HEK293 (cell line): ENCODE measurements around the gene PEX5L.
A peak's percentile ranks its signal among the peaks of the same experiment; 100 is the strongest.

Experiments
- CTCF ChIA-PET: fragments of 350-600 bp; formaldehyde crosslinking; extraction: SDS; loops from one replicate; lab custom pipeline; 2021; ENCODE audit warnings: antibody characterized with exemption; lab: Yijun Ruan, JAX
- POLR2A ChIA-PET: fragments of 300-600 bp; formaldehyde crosslinking; extraction: SDS; loops from one replicate; lab custom pipeline; 2020; ENCODE audit warnings: antibody characterized with exemption, inconsistent platforms; lab: Yijun Ruan, JAX
- H3K27ac ChIP-seq: fragments of 200-500 bp; sonication (Bioruptor generic); 2 replicates; pipeline ENCODE4 v1.5.1; 2014; ENCODE audit warnings: low read depth, low read length, control low read depth, inconsistent platforms; ENCODE audit errors: extremely low read depth
- H3K36me3 ChIP-seq, 2 experiments: fragments of 200-500 bp in 1 of 2; sonication (Bioruptor generic) in 1 of 2; 1 replicate in 1 of 2; 2 replicates in 1 of 2; pipeline ENCODE4 v1.5.1; 2014 to 2017; ENCODE audit warnings: inconsistent platforms in 2 of 2, low read length in 2 of 2; ENCODE audit not compliant: control insufficient read depth in 2 of 2, insufficient read depth in 1 of 2
- H3K4me1 ChIP-seq: fragments of 200-500 bp; sonication (Bioruptor generic); 2 replicates; pipeline ENCODE4 v1.5.1; 2014; ENCODE audit warnings: mild to moderate bottlenecking, low read length, inconsistent platforms; ENCODE audit not compliant: control insufficient read depth, insufficient read depth
- H3K4me3 ChIP-seq: 2 replicates; pipeline ENCODE4 v1.5.1; 2011; ENCODE audit warnings: low read depth, mild to moderate bottlenecking, control low read depth, low read length, moderate library complexity
- H3K9me3 ChIP-seq: fragments of 200-500 bp; sonication (Bioruptor generic); 2 replicates; pipeline ENCODE4 v1.5.1; 2014; ENCODE audit warnings: low read depth, low read length, inconsistent platforms; ENCODE audit not compliant: control insufficient read depth, insufficient read depth
- BCL11A ChIP-seq: fragments of 450-650 bp; formaldehyde crosslinking; IDR thresholded peaks from 2 replicates; pipeline ENCODE4 v1.5.1; 2016; ENCODE audit warnings: low read depth, missing biosample characterization, missing genetic modification characterization
- PATZ1 ChIP-seq: fragments of 450-650 bp; formaldehyde crosslinking; IDR thresholded peaks from 2 replicates; pipeline ENCODE4 v1.5.1; 2016; ENCODE audit warnings: missing biosample characterization, missing genetic modification characterization
- ZBTB49 ChIP-seq: fragments of 450-650 bp; formaldehyde crosslinking; IDR thresholded peaks from 2 replicates; pipeline ENCODE4 v1.5.1; 2016; ENCODE audit warnings: missing biosample characterization, missing genetic modification characterization, low read depth
- ZNF174 ChIP-seq: fragments of 450-650 bp; formaldehyde crosslinking; IDR thresholded peaks from 2 replicates; pipeline ENCODE4 v1.5.0; 2017; ENCODE audit warnings: missing biosample characterization, mild to moderate bottlenecking, missing genetic modification characterization
- ZNF280C ChIP-seq: fragments of 450-650 bp; formaldehyde crosslinking; IDR thresholded peaks from 2 replicates; pipeline ENCODE4 v1.5.1; 2016; ENCODE audit warnings: missing biosample characterization, missing genetic modification characterization
- ZNF292 ChIP-seq: fragments of 450-650 bp; formaldehyde crosslinking; IDR thresholded peaks from 2 replicates; pipeline ENCODE4 v1.5.1; 2016; ENCODE audit warnings: low read depth, missing biosample characterization, missing genetic modification characterization, borderline replicate concordance
- ZNF416 ChIP-seq: fragments of 450-650 bp; formaldehyde crosslinking; IDR thresholded peaks from 2 replicates; pipeline ENCODE4 v1.5.1; 2016; ENCODE audit warnings: missing biosample characterization, missing genetic modification characterization
- ZNF623 ChIP-seq: fragments of 450-650 bp; formaldehyde crosslinking; IDR thresholded peaks from 2 replicates; pipeline ENCODE4 v1.5.1; 2016; ENCODE audit warnings: missing biosample characterization, missing genetic modification characterization
- ZNF624 ChIP-seq: fragments of 450-650 bp; formaldehyde crosslinking; IDR thresholded peaks from 2 replicates; pipeline ENCODE4 v1.5.1; 2017; ENCODE audit warnings: missing biosample characterization, missing genetic modification characterization
- ZNF626 ChIP-seq: fragments of 450-650 bp; sonication (Bioruptor Pico); formaldehyde crosslinking; IDR thresholded peaks from 2 replicates; pipeline ENCODE4 v1.5.1; 2018; ENCODE audit warnings: missing biosample characterization, missing genetic modification characterization, inconsistent platforms
- ZNF660 ChIP-seq: fragments of 450-650 bp; IDR thresholded peaks from 2 replicates; pipeline ENCODE4 v1.5.1; 2018; ENCODE audit warnings: missing biosample characterization, mild to moderate bottlenecking, missing genetic modification characterization
- ZNF747 ChIP-seq: fragments of 450-650 bp; formaldehyde crosslinking; IDR thresholded peaks from 2 replicates; pipeline ENCODE4 v1.5.1; 2016; ENCODE audit warnings: missing biosample characterization, missing genetic modification characterization
- ZXDB ChIP-seq: fragments of 450-650 bp; formaldehyde crosslinking; IDR thresholded peaks from 2 replicates; pipeline ENCODE4 v1.5.1; 2016; ENCODE audit warnings: missing biosample characterization, missing genetic modification characterization
- TF ChIP-seq, protein P1 (sequence below): fragments of 450-650 bp; formaldehyde crosslinking; IDR thresholded peaks from 2 replicates; pipeline ENCODE4 v1.5.1; 2016; ENCODE audit warnings: missing biosample characterization, missing genetic modification characterization

The PEX5L gene

DNA sequence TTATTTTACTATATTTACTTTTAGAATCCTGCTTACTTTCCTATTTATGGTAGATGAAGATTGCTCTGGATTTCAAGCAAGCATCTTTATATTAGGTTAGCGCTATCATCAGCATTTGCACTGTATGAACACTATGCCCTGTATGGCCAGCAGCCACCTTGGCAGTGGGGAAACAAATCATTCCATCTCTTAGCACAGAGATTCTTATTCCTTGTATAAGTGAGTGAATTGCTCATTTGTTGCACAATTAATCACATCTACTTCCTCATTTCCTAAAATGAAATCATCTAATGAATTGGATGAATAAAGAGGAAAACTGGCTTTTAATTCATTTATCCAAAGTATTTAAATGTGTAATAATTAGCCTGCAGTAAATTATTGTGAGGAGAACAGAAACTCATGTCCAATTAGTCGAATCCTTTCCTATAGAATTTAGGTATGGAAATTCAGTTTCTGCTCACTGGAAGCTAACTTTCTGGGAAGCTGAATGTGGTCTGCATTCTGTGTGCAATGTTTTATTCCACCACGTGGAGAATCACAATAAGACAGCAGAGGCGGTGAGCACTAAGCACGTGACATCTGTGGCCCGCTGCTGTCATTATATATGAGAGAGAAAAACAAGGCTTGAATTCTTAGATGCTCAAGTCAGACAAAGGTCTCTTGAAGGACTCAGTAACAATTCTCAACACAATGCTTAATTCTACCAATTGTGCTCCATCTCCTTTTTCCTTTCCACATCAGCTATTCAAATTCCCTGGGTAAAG is 93.4 kb downstream of the PEX5L start:
- no peak overlapping the region for H3K4me3 ChIP-seq
- H3K4me1 ChIP-seq, result no peaks in the 10 kb centered on the region
- ChIA-PET POLR2A (no interaction called here), CTCF (interaction anchor here (0.6 kb wide), 2 partner anchors 77 to 1518 kb away, joined by 3 read pairs; no protein-coding TSS in a partner anchor)
- no peaks in the 10 kb centered on the region for H3K36me3 ChIP-seq
- H3K9me3 ChIP-seq, result no peaks in the 10 kb centered on the region
- no peak overlapping the region for H3K27ac ChIP-seq
- TF ChIP-seq ZNF623, result no peak
- no peak for TF ChIP-seq PATZ1
- no peak for TF ChIP-seq ZXDB (tag by site-specific recombination)
- no peak for TF ChIP-seq ZBTB49 (tag by site-specific recombination)
- no peak for TF ChIP-seq BCL11A (tag by site-specific recombination)
- TF ChIP-seq ZNF416 (tag by site-specific recombination), result no peak

DNA sequence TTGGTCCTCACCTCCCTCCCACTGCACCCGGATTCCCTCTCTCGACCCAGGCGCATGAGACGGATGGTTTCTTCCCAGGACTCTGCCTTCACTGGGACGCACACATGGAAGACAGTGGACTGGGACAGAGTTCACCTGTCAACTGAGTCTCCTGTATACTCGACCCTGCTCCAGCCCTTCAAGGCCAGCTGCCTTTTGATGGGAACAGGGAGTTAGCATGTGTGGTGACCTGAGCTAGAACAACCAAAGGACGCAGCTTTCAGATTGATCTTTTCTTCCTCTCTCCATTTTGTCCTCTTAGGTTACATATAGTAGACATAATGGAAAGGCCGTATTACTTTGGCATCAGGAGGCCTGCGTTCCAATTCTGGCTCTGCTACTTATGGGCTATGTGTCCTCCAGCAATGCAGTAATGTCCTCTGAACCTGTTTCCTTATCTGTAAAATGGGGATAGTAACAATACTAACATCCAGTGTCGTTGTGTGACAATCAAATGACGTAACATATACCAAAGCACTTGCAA is 94.1 kb downstream of the PEX5L start:
- ChIA-PET CTCF (no interaction called here), POLR2A (no interaction called here)
- Histone ChIP-seq H3K36me3 (no peaks in the 10 kb centered on the region), H3K27ac (no peak overlapping the region), H3K9me3 (no peaks in the 10 kb centered on the region), H3K4me1 (no peaks in the 10 kb centered on the region), H3K4me3 (peak overlapping the region; percentile 38)
- TF ChIP-seq ZNF174, result no peak
- TF ChIP-seq ZNF292, result no peak
- no peak for TF ChIP-seq ZNF747
- TF ChIP-seq ZNF624, result no peak

DNA sequence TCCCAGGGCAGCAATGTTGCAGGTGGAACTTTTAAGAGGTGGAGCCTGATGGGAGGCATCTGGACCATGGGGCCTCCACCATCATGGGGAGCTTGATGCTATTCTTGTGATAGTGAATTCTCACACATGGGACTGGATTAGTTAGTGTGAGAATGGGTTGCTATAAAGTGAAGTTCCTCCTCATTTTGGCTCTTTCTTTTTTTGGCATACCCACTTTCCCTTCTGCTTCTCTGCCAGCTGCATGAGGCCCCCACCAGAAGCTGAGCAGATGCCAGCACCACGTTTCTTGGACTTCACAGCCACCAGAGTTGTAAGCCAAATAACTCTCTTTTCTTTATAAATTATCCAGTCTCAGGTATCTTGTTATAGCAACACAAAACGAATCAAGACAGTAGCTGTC is 101.0 kb downstream of the PEX5L start:
- ChIA-PET CTCF (interaction anchor here (0.6 kb wide), 1 partner anchor 655 kb away, joined by 3 read pairs; no protein-coding TSS in a partner anchor), POLR2A (no interaction called here)
- no peaks in the 10 kb centered on the region for H3K36me3 ChIP-seq
- H3K27ac ChIP-seq, result no peak overlapping the region
- no peaks in the 10 kb centered on the region for H3K4me1 ChIP-seq
- no peaks in the 10 kb centered on the region for H3K9me3 ChIP-seq
- no peak overlapping the region for H3K4me3 ChIP-seq
- no peak for TF ChIP-seq ZNF626 (tag by site-specific recombination)
- no peak for TF ChIP-seq ZBTB49 (tag by site-specific recombination)
- TF ChIP-seq, protein P1, sequence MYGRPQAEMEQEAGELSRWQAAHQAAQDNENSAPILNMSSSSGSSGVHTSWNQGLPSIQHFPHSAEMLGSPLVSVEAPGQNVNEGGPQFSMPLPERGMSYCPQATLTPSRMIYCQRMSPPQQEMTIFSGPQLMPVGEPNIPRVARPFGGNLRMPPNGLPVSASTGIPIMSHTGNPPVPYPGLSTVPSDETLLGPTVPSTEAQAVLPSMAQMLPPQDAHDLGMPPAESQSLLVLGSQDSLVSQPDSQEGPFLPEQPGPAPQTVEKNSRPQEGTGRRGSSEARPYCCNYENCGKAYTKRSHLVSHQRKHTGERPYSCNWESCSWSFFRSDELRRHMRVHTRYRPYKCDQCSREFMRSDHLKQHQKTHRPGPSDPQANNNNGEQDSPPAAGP, result no peak
- TF ChIP-seq ZNF280C (tag by site-specific recombination), result no peak
- TF ChIP-seq ZNF660, result no peak
